Activated naive CD4-positive, alpha-beta T cell treated with anti-CD3 and anti-CD28 coated beads, Interleukin-2, amount 50 U/mL, for 72 hours (primary cell): ENCODE results near the gene POLD3. TPM values are rescaled to one million over a fixed set of nuclear protein-coding genes. Genes with fewer than 3 reads are reported as not detected.
A peak's percentile ranks its signal among the peaks of the same experiment; 100 is the strongest.

Source experiments
- ATAC-seq, 2 donors: fragments of 150-1000 bp; cut with Tn5 transposase; 2 replicates each; pipeline ENCODE4 v1.10.0; 2021; ENCODE audit warnings: mild to moderate bottlenecking in 2 of 2, moderate library complexity in 2 of 2
- DNase-seq, 2 donors: peaks; one replicate each; pipeline ENCODE4 v3.0.0; 2021 to 2022; ENCODE audit warnings: low spot score in 2 of 2
- H3K27ac Mint-ChIP-seq, 2 donors: one replicate each; pipeline ENCODE4 v1.8.0; 2022; ENCODE audit warnings: mild to moderate bottlenecking in 2 of 2, mixed read lengths in 2 of 2
- H3K36me3 Mint-ChIP-seq, 2 donors: one replicate each; pipeline ENCODE4 v1.8.0; 2022; ENCODE audit warnings: mixed read lengths in 2 of 2
- H3K9me3 Mint-ChIP-seq, 2 donors: one replicate each; pipeline ENCODE4 v1.8.0; 2022; ENCODE audit warnings: mixed read lengths in 2 of 2
- total RNA-seq, 2 donors: library from RNA; stranded (reverse); gene quantifications; one replicate each; pipeline ENCODE4 v1.2.3, GENCODE V29; 2022

The POLD3 gene
- total RNA-seq = 10 to 100 TPM; 65.9 to 79.3 TPM

- Mint-ChIP-seq H3K9me3 (no peaks in the 10 kb centered on the region), H3K27ac (peak within 1 kb of the TSS; percentile 95 to 99), H3K36me3 (peaks cover 22 to 41% of the 10 kb centered on the region in 2 donors)
- DNase-seq = peak; percentile 89 to 95
- ATAC-seq = peak; percentile 99
These were observed at the start of gene POLD3 for GRCh38 chr11:74592441-74593362. Gene POLD3 (plus strand): TSS chr11:74592582. CDS start chr11:74592659, 77 bp downstream.

- no peak for DNase-seq
- H3K27ac Mint-ChIP-seq = peak overlapping the region in 1 of 2 donors; percentile 23
- H3K9me3 Mint-ChIP-seq = peaks cover 0 to 6% of the 10 kb centered on the region in 2 donors
- peaks cover 6 to 8% of the 10 kb centered on the region in 2 donors for H3K36me3 Mint-ChIP-seq
- no peak for ATAC-seq
These were observed 48.4 kb upstream of the POLD3 start for GRCh38 chr11:74543991-74544390.

GRCh38 chr11:74546752-74547151 is 45.6 kb upstream of the POLD3 start:
- ATAC-seq (no peak), DNase-seq (no peak)
- Mint-ChIP-seq H3K9me3 (peaks cover 0 to 4% of the 10 kb centered on the region in 2 donors), H3K36me3 (peaks cover 6 to 8% of the 10 kb centered on the region in 2 donors), H3K27ac (no peak overlapping the region)

GRCh38 chr11:74550991-74551753 is 41.2 kb upstream of the POLD3 start:
- no peak for ATAC-seq
- H3K36me3 Mint-ChIP-seq = no peaks in the 10 kb centered on the region
- no peak overlapping the region for H3K27ac Mint-ChIP-seq
- DNase-seq = no peak
- no peaks in the 10 kb centered on the region for H3K9me3 Mint-ChIP-seq

- Mint-ChIP-seq H3K27ac (no peak overlapping the region), H3K9me3 (no peaks in the 10 kb centered on the region), H3K36me3 (no peaks in the 10 kb centered on the region)
- no peak for ATAC-seq
- DNase-seq = no peak
These were observed 40.6 kb upstream of the POLD3 start for GRCh38 chr11:74551754-74552145.

- H3K36me3 Mint-ChIP-seq = peaks cover 0 to 9% of the 10 kb centered on the region in 2 donors
- no peak overlapping the region for H3K27ac Mint-ChIP-seq
- peaks cover 0 to 4% of the 10 kb centered on the region in 2 donors for H3K9me3 Mint-ChIP-seq
- DNase-seq (no peak), ATAC-seq (no peak)
These were observed 34.9 kb upstream of the POLD3 start for GRCh38 chr11:74557526-74557925.

GRCh38 chr11:74559110-74559933 is 33.1 kb upstream of the POLD3 start:
- peaks cover 0 to 9% of the 10 kb centered on the region in 2 donors for H3K36me3 Mint-ChIP-seq
- peaks cover 0 to 4% of the 10 kb centered on the region in 2 donors for H3K9me3 Mint-ChIP-seq
- no peak overlapping the region for H3K27ac Mint-ChIP-seq
- DNase-seq = no peak
- no peak for ATAC-seq

- Mint-ChIP-seq H3K9me3 (peaks cover 0 to 4% of the 10 kb centered on the region in 2 donors), H3K27ac (no peak overlapping the region), H3K36me3 (peaks cover 0 to 9% of the 10 kb centered on the region in 2 donors)
- no peak for DNase-seq
- no peak for ATAC-seq
These were observed 32.5 kb upstream of the POLD3 start for GRCh38 chr11:74559934-74560309.

- Mint-ChIP-seq H3K27ac (no peak overlapping the region), H3K9me3 (peaks cover 0 to 1% of the 10 kb centered on the region in 2 donors), H3K36me3 (peaks cover 0 to 7% of the 10 kb centered on the region in 2 donors)
- ATAC-seq = no peak
- DNase-seq = no peak
These were observed 26.0 kb upstream of the POLD3 start for GRCh38 chr11:74566146-74566960.

- no peak for DNase-seq
- H3K36me3 Mint-ChIP-seq = no peaks in the 10 kb centered on the region
- ATAC-seq = no peak
- no peaks in the 10 kb centered on the region for H3K9me3 Mint-ChIP-seq
- no peak overlapping the region for H3K27ac Mint-ChIP-seq
These were observed 24.4 kb upstream of the POLD3 start for GRCh38 chr11:74568028-74568427.

- H3K9me3 Mint-ChIP-seq = no peaks in the 10 kb centered on the region
- no peak overlapping the region for H3K27ac Mint-ChIP-seq
- H3K36me3 Mint-ChIP-seq = no peaks in the 10 kb centered on the region
- DNase-seq = peak in 1 of 2 donors; percentile 9
- ATAC-seq = peak; percentile 43 to 61
These were observed 21.9 kb upstream of the POLD3 start for GRCh38 chr11:74570266-74571061.

- no peak for ATAC-seq
- no peak for DNase-seq
- Mint-ChIP-seq H3K36me3 (no peaks in the 10 kb centered on the region), H3K27ac (no peak overlapping the region), H3K9me3 (no peaks in the 10 kb centered on the region)
These were observed 21.4 kb upstream of the POLD3 start for GRCh38 chr11:74571062-74571399.

- Mint-ChIP-seq H3K36me3 (no peaks in the 10 kb centered on the region), H3K27ac (no peak overlapping the region), H3K9me3 (no peaks in the 10 kb centered on the region)
- no peak for ATAC-seq
- no peak for DNase-seq
These were observed 20.0 kb upstream of the POLD3 start for GRCh38 chr11:74572349-74572748.

GRCh38 chr11:74574563-74574962 is 17.8 kb upstream of the POLD3 start:
- Mint-ChIP-seq H3K36me3 (no peaks in the 10 kb centered on the region), H3K27ac (no peak overlapping the region), H3K9me3 (no peaks in the 10 kb centered on the region)
- ATAC-seq (no peak), DNase-seq (no peak)

- Mint-ChIP-seq H3K36me3 (no peaks in the 10 kb centered on the region), H3K9me3 (no peaks in the 10 kb centered on the region), H3K27ac (no peak overlapping the region)
- ATAC-seq (no peak), DNase-seq (no peak)
These were observed 16.4 kb upstream of the POLD3 start for GRCh38 chr11:74575999-74576398.
